Measurements from ENCODE around the gene CASKIN1. TPM values are rescaled to one million over a fixed set of nuclear protein-coding genes. Genes with fewer than 3 reads are reported as not detected.

CASKIN1 gene
- total RNA-seq, 2 donors from 2014 or later = 8.2 to 9.7 TPM

- Histone ChIP-seq H3K4me1 (ENCODE audit: control insufficient read depth, insufficient read depth, low read length) (no peaks in the 10 kb centered on the region), H3K9ac (ENCODE audit: extremely low read depth, low read length, poor library complexity, severe bottlenecking) (no peak overlapping the region), H3K4me3 (ENCODE audit: low read length) (no peak overlapping the region), H3K27ac (ENCODE audit: low read depth, low read length) (no peak overlapping the region), H3K27me3 (ENCODE audit: control insufficient read depth, insufficient read depth, low read length, poor library complexity, severe bottlenecking) (no peaks in the 10 kb centered on the region), H3K9me3 (ENCODE audit: control insufficient read depth, low read length) (no peaks in the 10 kb centered on the region), H3K36me3 (ENCODE audit: control insufficient read depth, insufficient read depth, low read length) (peaks cover 34% of the 10 kb centered on the region)
- no peak overlapping the region for H3K4me3 Mint-ChIP-seq
- peaks cover under 1% of the 10 kb centered on the region for H3K27me3 Mint-ChIP-seq (ENCODE audit: insufficient read depth)
- no peaks in the 10 kb centered on the region for H3K4me1 Mint-ChIP-seq
- TF ChIP-seq CTCF (conservative IDR thresholded peaks at IDR 0.05) = no peak
- 95 to 100% methylated on average over 4 to 13 of the region's 13 CpGs for WGBS, 2 experiments (ENCODE audit: insufficient coverage in 1 of 2, insufficient read length in 1 of 2)
- peaks cover 22% of the 10 kb centered on the region for H3K36me3 Mint-ChIP-seq (ENCODE audit: low read depth)
- no peak for DNase-seq
- H3K9me3 Mint-ChIP-seq = no peaks in the 10 kb centered on the region
- no peak overlapping the region for H3K27ac Mint-ChIP-seq
Observed at GRCh38 chr16:2230376-2230775, 34.0 kb upstream of the CASKIN1 start.

- H3K27ac Mint-ChIP-seq = no peak overlapping the region
- Histone ChIP-seq H3K36me3 (ENCODE audit: control insufficient read depth, insufficient read depth, low read length) (peaks cover 34% of the 10 kb centered on the region), H3K27me3 (ENCODE audit: control insufficient read depth, insufficient read depth, low read length, poor library complexity, severe bottlenecking) (no peaks in the 10 kb centered on the region), H3K9me3 (ENCODE audit: control insufficient read depth, low read length) (no peaks in the 10 kb centered on the region), H3K4me1 (ENCODE audit: control insufficient read depth, insufficient read depth, low read length) (no peaks in the 10 kb centered on the region), H3K27ac (ENCODE audit: low read depth, low read length) (no peak overlapping the region), H3K4me3 (ENCODE audit: low read length) (no peak overlapping the region), H3K9ac (ENCODE audit: extremely low read depth, low read length, poor library complexity, severe bottlenecking) (no peak overlapping the region)
- WGBS, 2 experiments (ENCODE audit: insufficient coverage in 1 of 2, insufficient read length in 1 of 2) = 95 to 96% methylated on average over 18 to 23 of the region's 23 CpGs
- H3K36me3 Mint-ChIP-seq (ENCODE audit: low read depth) = peaks cover 21% of the 10 kb centered on the region
- H3K27me3 Mint-ChIP-seq (ENCODE audit: insufficient read depth) = no peaks in the 10 kb centered on the region
- H3K4me3 Mint-ChIP-seq = no peak overlapping the region
- H3K9me3 Mint-ChIP-seq = no peaks in the 10 kb centered on the region
- no peaks in the 10 kb centered on the region for H3K4me1 Mint-ChIP-seq
- DNase-seq = no peak
- TF ChIP-seq CTCF (conservative IDR thresholded peaks at IDR 0.05) = no peak
Observed at GRCh38 chr16:2229632-2230250, 33.3 kb upstream of the CASKIN1 start.

- Histone ChIP-seq H3K36me3 (ENCODE audit: control insufficient read depth, insufficient read depth, low read length) (peaks cover 33% of the 10 kb centered on the region), H3K4me3 (ENCODE audit: low read length) (no peak overlapping the region), H3K9ac (ENCODE audit: extremely low read depth, low read length, poor library complexity, severe bottlenecking) (no peak overlapping the region), H3K4me1 (ENCODE audit: control insufficient read depth, insufficient read depth, low read length) (no peaks in the 10 kb centered on the region), H3K27me3 (ENCODE audit: control insufficient read depth, insufficient read depth, low read length, poor library complexity, severe bottlenecking) (no peaks in the 10 kb centered on the region), H3K27ac (ENCODE audit: low read depth, low read length) (no peak overlapping the region), H3K9me3 (ENCODE audit: control insufficient read depth, low read length) (no peaks in the 10 kb centered on the region)
- no peak for DNase-seq
- TF ChIP-seq CTCF (conservative IDR thresholded peaks at IDR 0.05) = no peak
- peaks cover 21% of the 10 kb centered on the region for H3K36me3 Mint-ChIP-seq (ENCODE audit: low read depth)
- 94 to 95% methylated on average over 4 to 12 of the region's 12 CpGs for WGBS, 2 experiments (ENCODE audit: insufficient coverage in 1 of 2, insufficient read length in 1 of 2)
- H3K4me1 Mint-ChIP-seq = peaks cover 4% of the 10 kb centered on the region
- H3K27me3 Mint-ChIP-seq (ENCODE audit: insufficient read depth) = no peaks in the 10 kb centered on the region
- H3K27ac Mint-ChIP-seq = no peak overlapping the region
- no peak overlapping the region for H3K4me3 Mint-ChIP-seq
- no peaks in the 10 kb centered on the region for H3K9me3 Mint-ChIP-seq
Observed at GRCh38 chr16:2229091-2229490, 32.7 kb upstream of the CASKIN1 start.
